ENCODE measurements around the gene CANT1. TPM values are rescaled to one million over a fixed set of nuclear protein-coding genes. Genes with fewer than 3 reads are reported as not detected.

Gene CANT1
- total and polyA plus RNA-seq, 2 of the 13 experiments (the other 11 are each of a cell fraction or from before 2014, with no cell fraction given): 34.1 to 42.1 TPM

- H2AFZ ChIP-seq (ENCODE audit: low read length): no peak overlapping the region
- DNase-seq (ENCODE audit: low spot score) (no peak), FAIRE-seq (no peak), ATAC-seq (no peak)
- H3K4me3 ChIP-seq (replicated peaks in 1 of 3; ENCODE audit: insufficient read depth in 1 of 3, low read depth in 2 of 3, low read length in 3 of 3): no peak overlapping the region
- H3K27me3 ChIP-seq (ENCODE audit: control insufficient read depth in 1 of 2, insufficient read depth in 2 of 2, low read length in 2 of 2): no peaks in the 10 kb centered on the region
- no peak overlapping the region for H3K4me2 ChIP-seq (ENCODE audit: low read depth, low read length)
- H3K4me1 ChIP-seq (ENCODE audit: insufficient read depth, low read length): peaks cover 3% of the 10 kb centered on the region; the same call in 1 of the 2 replicates
- CTCF ChIA-PET (ENCODE audit: low intra/inter-chr PET ratio, low total read pairs): no interaction called here
- no peak overlapping the region for H3K27ac ChIP-seq (ENCODE audit: extremely low read length, insufficient read depth, low read length)
- POLR2A ChIA-PET: no interaction called here
- H3K9ac ChIP-seq (ENCODE audit: insufficient read depth, low read depth, low read length): no peak overlapping the region
- WGBS (ENCODE audit: low lambda C conversion rate): 94% methylated on average over 6 of the region's 6 CpGs
- intact Hi-C loops (cut with micrococcal nuclease; ENCODE audit: unreplicated experiment) (no loop called here), in situ Hi-C loops (cut with HindIII; ENCODE audit: extremely low pct_ligation_motif_present, low pct_unique_long_range_greater_than_20kb) (no loop called here)
- H4K20me1 ChIP-seq (ENCODE audit: insufficient read depth, low read length): no peaks in the 10 kb centered on the region; the same call in 1 of the 2 replicates
- H3K9me3 ChIP-seq (ENCODE audit: low read length): no peaks in the 10 kb centered on the region
- peaks cover 34 to 68% of the 10 kb centered on the region in 2 experiments for H3K36me3 ChIP-seq (replicated peaks in 1 of 2; ENCODE audit: control insufficient read depth in 1 of 2, insufficient read depth in 2 of 2, low read length in 2 of 2)
- BruUV-seq (replicated peaks): no TSS peak
- H3K79me2 ChIP-seq (ENCODE audit: insufficient read depth, low read length): peaks cover 21% of the 10 kb centered on the region
- TF ChIP-seq ZMYM3 (CRISPR knock-in tag; IDR thresholded peaks at IDR 0.05) (peak; percentile 38; the same call in 1 of the 2 replicates), ZFP36 (IDR thresholded peaks at IDR 0.05; ENCODE audit: borderline replicate concordance, low read depth, low read length, partially characterized antibody) (peak; percentile 86), MYNN (CRISPR knock-in tag; IDR thresholded peaks at IDR 0.05; ENCODE audit: low read depth) (no peak)
Measured at GRCh38 chr17:78997881-78998280, 11.7 kb downstream of the CANT1 start.

GRCh38 chr17:78997231-78997741 lies 12.3 kb downstream of the CANT1 start:
- H3K4me1 ChIP-seq (ENCODE audit: insufficient read depth, low read length): no peaks in the 10 kb centered on the region
- no peak overlapping the region for H2AFZ ChIP-seq (ENCODE audit: low read length)
- TF ChIP-seq ZNF44 (CRISPR knock-in tag; IDR thresholded peaks at IDR 0.05) (no peak), WIZ (CRISPR knock-in tag; IDR thresholded peaks at IDR 0.05) (no peak), ZNF20 (CRISPR knock-in tag; IDR thresholded peaks at IDR 0.05) (no peak), ZNF549 (CRISPR knock-in tag; IDR thresholded peaks at IDR 0.05) (no peak)
- H4K20me1 ChIP-seq (ENCODE audit: insufficient read depth, low read length): no peaks in the 10 kb centered on the region; the same call in 1 of the 2 replicates
- H3K4me3 ChIP-seq (replicated peaks in 1 of 3; ENCODE audit: insufficient read depth in 1 of 3, low read depth in 2 of 3, low read length in 3 of 3): no peak overlapping the region
- BruUV-seq (replicated peaks): no TSS peak
- H3K27me3 ChIP-seq (ENCODE audit: control insufficient read depth in 1 of 2, insufficient read depth in 2 of 2, low read length in 2 of 2): no peaks in the 10 kb centered on the region
- DNase-seq (ENCODE audit: low spot score) (no peak), ATAC-seq (no peak), FAIRE-seq (no peak)
- in situ Hi-C loops (cut with HindIII; ENCODE audit: extremely low pct_ligation_motif_present, low pct_unique_long_range_greater_than_20kb) (no loop called here), intact Hi-C loops (cut with micrococcal nuclease; ENCODE audit: unreplicated experiment) (no loop called here)
- CTCF ChIA-PET (ENCODE audit: low intra/inter-chr PET ratio, low total read pairs): no interaction called here
- 95% methylated on average over 20 of the region's 27 CpGs for WGBS (ENCODE audit: low lambda C conversion rate)
- no peak overlapping the region for H3K4me2 ChIP-seq (ENCODE audit: low read depth, low read length)
- POLR2A ChIA-PET: interaction anchor here (1.2 to 1.3 kb wide), 2 partner anchors 17 to 29 kb away, joined by 4 to 5 read pairs; partner anchors contain the start of gene LGALS3BP
- no peak overlapping the region for H3K27ac ChIP-seq (ENCODE audit: extremely low read length, insufficient read depth, low read length)
- peaks cover 34 to 72% of the 10 kb centered on the region in 2 experiments for H3K36me3 ChIP-seq (replicated peaks in 1 of 2; ENCODE audit: control insufficient read depth in 1 of 2, insufficient read depth in 2 of 2, low read length in 2 of 2)
- peaks cover 16% of the 10 kb centered on the region for H3K79me2 ChIP-seq (ENCODE audit: insufficient read depth, low read length)
- H3K9ac ChIP-seq (ENCODE audit: insufficient read depth, low read depth, low read length): no peak overlapping the region
- no peaks in the 10 kb centered on the region for H3K9me3 ChIP-seq (ENCODE audit: low read length)
